HL-60 (cell line): ENCODE results near the gene CCDC57.

Source experiments
- POLR2AphosphoS5 ChIP-seq: IDR thresholded peaks from 2 replicates; pipeline ENCODE4 v1.6.1; 2012; ENCODE audit warnings: low read depth
- SPI1 ChIP-seq: IDR thresholded peaks from 2 replicates; pipeline ENCODE4 v1.6.1; 2012; ENCODE audit warnings: low read depth, mild to moderate bottlenecking, borderline replicate concordance
- TF ChIP-seq, protein P1 (sequence below): IDR thresholded peaks from one replicate; pipeline ENCODE4 v1.5.1; 2011; ENCODE audit warnings: low read length, control low read depth, inconsistent platforms; ENCODE audit not compliant: insufficient read depth
- TF ChIP-seq, protein P2 (sequence below): IDR thresholded peaks from 2 replicates; pipeline ENCODE4 v1.6.1; 2012; ENCODE audit warnings: low read depth; ENCODE audit not compliant: insufficient replicate concordance

DNA sequence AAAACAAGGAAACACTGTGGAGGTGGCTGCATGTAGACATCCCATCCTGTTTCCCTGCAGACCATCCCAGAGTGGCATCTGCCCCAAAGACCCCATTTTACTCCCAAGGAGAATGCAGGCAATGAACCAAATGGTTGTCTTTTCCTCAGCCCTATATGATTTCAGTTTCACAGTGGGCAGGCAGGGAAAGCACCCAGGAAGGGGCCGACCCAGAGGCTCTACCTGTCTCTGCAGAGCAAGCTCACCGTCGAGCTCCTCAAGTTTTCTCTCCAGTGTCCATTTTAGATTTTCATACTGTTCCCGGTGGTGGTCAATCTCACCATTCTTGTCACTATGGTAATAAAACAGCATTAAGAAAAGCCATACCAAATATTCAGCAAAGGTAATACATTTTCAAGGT lies 14.6 kb downstream of the CCDC57 start:
- TF ChIP-seq, protein P1, sequence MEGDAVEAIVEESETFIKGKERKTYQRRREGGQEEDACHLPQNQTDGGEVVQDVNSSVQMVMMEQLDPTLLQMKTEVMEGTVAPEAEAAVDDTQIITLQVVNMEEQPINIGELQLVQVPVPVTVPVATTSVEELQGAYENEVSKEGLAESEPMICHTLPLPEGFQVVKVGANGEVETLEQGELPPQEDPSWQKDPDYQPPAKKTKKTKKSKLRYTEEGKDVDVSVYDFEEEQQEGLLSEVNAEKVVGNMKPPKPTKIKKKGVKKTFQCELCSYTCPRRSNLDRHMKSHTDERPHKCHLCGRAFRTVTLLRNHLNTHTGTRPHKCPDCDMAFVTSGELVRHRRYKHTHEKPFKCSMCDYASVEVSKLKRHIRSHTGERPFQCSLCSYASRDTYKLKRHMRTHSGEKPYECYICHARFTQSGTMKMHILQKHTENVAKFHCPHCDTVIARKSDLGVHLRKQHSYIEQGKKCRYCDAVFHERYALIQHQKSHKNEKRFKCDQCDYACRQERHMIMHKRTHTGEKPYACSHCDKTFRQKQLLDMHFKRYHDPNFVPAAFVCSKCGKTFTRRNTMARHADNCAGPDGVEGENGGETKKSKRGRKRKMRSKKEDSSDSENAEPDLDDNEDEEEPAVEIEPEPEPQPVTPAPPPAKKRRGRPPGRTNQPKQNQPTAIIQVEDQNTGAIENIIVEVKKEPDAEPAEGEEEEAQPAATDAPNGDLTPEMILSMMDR: no peak
- TF ChIP-seq SPI1 (no peak), POLR2AphosphoS5 (no peak)
- TF ChIP-seq, protein P2, sequence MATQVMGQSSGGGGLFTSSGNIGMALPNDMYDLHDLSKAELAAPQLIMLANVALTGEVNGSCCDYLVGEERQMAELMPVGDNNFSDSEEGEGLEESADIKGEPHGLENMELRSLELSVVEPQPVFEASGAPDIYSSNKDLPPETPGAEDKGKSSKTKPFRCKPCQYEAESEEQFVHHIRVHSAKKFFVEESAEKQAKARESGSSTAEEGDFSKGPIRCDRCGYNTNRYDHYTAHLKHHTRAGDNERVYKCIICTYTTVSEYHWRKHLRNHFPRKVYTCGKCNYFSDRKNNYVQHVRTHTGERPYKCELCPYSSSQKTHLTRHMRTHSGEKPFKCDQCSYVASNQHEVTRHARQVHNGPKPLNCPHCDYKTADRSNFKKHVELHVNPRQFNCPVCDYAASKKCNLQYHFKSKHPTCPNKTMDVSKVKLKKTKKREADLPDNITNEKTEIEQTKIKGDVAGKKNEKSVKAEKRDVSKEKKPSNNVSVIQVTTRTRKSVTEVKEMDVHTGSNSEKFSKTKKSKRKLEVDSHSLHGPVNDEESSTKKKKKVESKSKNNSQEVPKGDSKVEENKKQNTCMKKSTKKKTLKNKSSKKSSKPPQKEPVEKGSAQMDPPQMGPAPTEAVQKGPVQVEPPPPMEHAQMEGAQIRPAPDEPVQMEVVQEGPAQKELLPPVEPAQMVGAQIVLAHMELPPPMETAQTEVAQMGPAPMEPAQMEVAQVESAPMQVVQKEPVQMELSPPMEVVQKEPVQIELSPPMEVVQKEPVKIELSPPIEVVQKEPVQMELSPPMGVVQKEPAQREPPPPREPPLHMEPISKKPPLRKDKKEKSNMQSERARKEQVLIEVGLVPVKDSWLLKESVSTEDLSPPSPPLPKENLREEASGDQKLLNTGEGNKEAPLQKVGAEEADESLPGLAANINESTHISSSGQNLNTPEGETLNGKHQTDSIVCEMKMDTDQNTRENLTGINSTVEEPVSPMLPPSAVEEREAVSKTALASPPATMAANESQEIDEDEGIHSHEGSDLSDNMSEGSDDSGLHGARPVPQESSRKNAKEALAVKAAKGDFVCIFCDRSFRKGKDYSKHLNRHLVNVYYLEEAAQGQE: no peak
